Stimulated activated CD4-positive, alpha-beta T cell treated with anti-CD3 and anti-CD28 coated beads, Interleukin-4, amount 100 ng/mL, for 24 hours (primary cell): ENCODE results near the gene SIMC1.

ENCODE experiments used
- DNase-seq: peaks from one replicate; pipeline ENCODE4 v3.0.0-alpha.2; 2020

Gene SIMC1

DNA sequence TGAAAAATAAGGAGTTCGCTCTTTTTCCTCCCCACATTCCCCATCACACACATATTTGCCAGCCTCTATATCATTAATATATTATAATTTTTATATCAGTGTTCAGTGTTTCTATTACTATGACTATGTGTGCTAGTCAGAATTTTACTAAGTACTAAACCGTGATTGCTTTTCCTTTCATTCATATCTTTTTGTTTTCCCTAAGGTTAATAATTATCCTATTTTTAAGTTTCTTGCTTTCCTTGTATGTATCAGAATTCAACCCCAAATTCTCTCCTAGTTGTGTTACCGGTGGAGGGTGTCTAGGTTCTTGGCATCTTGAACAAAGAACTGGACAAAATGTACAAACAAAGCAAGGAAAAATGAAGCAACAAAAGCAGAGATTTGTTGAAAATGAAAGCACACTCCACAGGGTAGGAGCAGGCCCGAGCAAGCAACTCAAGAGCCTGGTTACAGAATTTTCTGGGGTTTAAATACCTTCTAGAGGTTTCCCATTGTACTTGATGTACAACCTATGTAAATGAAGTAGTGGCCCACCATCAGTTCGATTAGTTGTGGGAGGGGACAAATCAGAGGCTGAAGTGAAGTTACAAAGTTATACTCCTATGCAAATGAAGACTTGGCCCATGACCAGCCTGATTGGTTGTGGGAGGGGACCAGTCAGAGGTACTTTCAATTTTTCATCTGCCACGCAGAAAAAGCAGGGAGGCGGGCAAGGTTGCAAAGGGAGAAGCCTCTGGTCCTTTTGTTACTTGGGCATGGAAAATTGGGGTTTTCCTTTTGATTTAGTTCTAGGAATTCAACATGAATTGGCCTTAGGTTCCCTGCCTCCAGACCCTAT, 79.5 kb downstream of the SIMC1 start:
- no peak for DNase-seq

DNA sequence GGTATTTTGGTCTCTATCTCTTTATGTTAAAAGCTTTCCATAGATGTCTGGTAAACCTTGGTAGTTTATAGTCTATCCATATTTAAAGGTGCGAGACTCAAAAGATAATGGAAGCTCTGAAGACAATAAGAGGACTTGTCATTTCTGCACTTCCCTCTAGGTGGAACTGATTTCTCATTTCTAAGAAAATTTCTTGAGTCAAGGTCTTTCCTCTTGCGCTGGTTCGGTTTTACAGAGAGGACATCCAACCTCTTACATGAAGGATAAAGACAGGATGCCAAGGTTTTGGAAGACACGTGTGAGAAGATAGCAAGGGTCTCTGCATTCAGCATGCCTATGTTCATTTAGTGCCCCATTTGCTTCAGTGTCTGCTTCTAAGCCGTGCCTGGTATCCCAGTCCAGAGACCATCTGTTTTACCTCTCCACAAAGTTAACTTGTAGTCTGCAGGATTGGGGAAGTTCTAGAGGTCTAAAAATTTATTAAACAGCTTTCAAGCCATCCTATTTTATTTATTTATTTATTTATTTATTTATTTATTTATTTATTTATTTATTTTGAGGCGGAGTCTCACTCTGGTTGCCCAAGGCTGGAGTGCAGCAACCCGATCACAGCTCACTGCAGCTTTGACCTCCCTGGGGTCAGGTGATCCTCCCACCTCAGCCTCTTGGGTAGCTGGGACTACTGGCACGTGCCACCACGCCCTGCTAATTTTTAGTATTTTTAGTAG, 81.8 kb downstream of the SIMC1 start:
- no peak for DNase-seq

DNA sequence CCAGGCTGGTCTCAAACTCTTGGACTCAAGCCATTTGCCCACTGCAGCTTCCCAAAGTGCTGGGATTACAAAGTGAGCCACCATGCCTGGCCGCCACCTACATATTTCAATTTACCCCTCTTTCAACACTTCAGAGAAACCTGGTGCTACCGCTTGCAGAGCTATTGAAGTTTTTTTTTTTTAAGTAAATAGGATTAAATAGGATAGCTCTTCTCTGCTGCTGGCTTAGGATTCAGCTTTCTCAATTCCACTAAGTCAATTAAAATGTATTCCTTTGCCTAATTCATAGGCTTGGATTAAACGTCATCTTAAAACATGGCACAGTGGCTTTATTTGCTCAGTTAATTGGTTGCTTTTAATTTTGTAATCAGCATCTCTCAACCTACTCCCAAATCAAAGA, 82.4 kb downstream of the SIMC1 start:
- DNase-seq = no peak

DNA sequence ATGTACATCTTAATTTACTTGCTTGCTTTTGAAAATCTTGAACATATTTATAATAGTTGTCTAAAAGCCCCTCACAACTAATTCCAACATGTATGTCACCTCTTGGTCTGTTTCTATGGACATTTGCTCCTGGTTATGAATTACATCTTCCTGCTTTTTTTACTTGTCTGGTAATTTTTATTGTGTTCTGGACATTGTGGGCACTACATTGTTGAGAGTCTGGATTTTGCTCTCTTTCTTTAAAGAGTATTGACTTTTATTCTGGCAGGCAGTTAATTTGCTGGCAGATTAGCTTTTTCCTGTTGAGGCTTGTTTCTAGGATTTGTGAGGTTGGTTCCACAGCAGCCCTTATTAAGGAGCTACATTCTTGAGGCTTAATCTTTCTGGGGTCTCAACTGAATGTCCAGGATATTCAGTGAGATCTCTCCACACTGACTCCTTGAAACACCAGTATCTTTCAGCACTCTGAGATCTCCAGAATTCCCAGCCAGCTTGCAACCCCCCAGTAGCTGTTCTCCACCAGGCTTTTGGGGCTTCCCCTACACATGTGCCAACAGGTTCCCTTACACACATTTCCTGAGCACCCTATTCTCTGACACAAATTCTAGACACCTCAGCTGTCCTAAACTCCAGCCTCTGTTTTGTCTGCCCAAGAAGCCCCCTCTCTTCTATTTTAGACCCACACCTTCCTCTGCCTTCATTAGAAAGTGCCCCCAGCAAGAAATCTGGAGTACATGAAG, 96.0 kb downstream of the SIMC1 start:
- no peak for DNase-seq

DNA sequence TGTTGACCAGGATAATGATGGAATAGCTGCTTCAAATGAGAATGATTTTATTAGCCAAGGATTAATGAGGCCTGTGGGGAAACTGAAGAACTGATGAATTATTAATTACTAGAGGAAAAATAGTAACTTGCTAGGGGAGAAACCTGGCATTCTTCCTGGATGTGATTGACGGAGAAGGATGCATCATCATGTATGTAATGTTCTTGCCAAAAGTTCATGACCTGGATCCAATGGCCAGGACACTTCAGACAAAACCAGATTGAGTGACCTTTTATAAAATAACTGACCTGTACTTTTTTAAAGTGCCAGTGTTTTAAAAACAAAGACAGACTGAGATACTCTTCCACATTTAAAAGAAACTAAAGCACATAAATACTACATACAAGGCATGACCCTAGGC, 99.7 kb downstream of the SIMC1 start:
- no peak for DNase-seq

DNA sequence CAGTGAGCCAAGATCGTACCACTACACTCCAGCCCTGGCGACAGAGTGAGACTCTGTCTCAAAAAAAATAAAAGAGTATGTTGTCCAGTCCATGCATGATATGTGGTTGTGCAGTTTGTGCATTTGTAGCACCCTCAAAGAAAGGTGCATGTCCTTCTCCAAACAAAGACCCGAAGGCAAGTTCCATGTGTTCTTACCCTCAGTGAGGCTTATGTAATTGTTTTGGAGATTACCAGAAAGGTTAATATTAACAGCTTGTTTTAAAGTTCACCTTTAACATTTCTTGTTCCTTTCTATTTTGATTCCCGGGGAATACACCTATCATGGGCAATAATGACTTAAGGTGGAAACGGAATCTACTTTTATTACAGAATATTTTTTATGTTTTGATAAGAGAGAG, 101.1 kb downstream of the SIMC1 start:
- no peak for DNase-seq

DNA sequence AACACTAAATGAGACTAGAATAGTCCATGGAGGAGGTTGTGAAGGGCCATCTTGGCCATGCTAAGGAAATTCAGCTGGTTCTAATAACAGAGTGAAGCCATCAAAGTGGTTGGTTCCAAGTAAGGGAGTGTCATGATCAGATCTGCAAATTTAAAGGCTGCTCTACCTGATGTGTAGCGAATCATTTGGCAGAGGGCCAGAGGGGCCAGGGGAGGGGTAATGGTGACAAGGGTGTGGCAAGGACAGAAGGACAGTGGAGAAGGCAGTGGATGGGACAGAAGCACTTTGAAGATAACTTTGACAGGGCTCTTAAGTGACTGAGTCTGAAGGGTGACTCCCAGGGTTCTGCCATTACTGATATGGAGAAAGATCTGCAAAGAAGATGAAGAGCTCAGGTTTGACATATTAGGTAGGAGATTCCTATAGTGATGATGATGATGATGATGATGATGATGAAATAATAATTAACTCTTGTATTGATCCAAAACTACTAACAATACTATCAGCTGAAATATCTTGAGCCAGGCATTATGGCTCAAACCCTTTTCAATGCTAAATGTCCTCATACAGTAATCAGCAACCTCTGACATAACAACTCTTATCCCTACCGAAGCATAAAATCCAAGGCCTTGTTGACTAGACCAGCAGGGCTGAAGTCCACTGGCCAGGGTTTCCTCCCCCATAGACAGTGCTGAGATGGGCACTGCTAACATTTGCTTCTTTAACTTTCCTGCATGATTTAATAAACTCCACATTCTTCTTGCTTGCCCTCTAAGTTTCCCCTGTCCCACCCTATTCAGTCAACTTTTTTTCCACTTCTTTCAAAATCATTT, 103.3 kb downstream of the SIMC1 start:
- DNase-seq = no peak

DNA sequence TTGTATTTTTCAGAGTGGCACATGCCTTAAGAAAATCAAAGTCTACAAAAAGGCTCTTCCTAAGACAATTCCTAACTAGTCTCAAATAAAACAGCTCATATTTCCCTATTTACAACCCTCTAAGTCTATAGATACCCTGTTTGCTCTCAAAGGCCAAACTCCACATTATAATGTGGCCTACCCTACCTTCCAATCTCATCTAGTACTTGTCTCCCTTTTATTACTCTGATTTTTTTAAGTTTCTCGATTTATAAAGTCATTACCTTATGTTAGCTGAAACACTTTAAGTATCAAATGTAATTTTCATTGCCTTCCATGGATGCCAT, 103.9 kb downstream of the SIMC1 start:
- DNase-seq = no peak

DNA sequence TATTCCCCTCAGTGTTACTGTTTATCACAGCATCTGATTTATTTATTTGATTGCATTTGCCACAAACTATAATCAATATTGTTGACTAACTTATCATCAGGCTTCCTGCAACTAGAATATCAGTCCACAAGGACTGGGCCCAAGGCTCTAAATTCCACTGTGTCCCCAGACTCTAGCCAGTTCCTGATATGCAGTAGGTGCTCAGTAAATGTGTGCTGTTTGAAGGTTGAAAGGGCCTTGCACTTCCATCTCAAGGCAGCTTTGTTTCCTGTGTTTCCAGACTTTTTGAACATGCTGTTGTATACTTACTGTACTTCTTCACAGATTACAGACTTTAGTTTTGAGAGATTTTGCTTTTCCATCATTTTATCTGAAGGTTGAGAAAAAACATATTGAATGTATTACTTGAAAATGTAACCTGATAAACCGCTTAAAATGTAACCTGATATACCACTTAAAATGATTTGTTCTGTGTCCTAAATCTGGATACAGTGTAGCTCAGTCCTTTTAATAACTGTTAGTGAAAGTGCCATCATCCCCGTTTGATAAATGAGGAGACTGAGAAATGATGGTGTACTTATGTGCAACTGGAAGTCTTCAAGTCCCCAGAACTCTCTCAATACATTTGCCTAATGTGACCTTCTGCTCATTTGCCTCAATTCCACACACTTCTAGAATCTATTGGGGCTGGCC, 104.7 kb downstream of the SIMC1 start:
- no peak for DNase-seq

DNA sequence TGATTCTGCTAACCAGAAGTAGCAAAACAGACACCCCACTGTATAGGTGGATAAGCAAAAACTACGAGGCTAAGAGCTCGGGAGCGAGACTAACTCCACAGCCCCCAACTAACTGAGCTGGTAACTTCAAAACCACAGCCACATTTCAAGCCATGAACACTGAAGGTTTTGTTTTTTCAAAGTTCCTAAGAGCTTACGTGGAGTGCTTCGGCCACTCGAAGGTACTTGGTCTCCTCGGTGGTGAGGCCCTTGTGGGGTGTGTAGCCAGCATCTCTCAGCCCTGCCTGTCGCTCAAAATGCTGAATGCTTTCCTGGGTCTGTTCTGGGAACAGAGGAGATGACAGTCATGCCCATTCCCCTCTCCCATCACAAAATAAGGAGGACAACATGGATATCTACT, 112.2 kb downstream of the SIMC1 start:
- no peak for DNase-seq

DNA sequence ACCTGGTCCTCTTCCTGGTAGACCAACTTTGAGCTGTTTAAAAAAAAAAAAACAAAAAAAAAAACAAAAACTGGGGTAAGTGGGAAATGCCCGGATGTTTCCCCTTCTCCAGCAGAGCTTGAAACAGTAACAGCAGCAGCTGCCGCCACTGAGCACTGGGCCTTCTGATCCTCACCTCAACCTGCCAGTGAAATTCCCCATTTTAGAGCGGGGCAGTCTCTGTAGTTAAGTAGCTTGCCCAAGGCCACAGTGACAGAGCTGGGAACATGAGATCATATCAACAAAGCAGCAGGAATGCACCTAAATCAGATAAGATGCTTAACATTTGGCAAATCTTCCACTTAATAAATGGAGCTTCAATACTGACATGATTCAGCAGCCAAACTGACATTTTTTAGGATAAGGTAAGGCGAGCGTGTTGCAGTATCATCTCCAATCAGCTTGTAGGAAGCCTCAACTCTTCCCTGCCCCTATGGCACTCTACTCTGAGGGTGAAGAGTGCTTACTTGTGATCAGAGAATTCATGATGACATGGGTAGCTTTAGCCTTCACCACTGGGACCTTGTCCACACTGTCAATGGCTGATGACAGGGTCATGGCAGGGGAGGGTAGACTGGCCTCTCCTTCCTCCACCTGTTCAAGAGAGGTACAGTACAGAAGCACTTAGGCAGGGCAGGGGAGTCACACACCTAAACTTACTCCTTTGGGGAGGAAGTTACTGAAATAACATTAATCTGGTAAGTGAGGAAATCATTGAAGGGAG, 114.1 kb downstream of the SIMC1 start:
- DNase-seq = no peak

DNA sequence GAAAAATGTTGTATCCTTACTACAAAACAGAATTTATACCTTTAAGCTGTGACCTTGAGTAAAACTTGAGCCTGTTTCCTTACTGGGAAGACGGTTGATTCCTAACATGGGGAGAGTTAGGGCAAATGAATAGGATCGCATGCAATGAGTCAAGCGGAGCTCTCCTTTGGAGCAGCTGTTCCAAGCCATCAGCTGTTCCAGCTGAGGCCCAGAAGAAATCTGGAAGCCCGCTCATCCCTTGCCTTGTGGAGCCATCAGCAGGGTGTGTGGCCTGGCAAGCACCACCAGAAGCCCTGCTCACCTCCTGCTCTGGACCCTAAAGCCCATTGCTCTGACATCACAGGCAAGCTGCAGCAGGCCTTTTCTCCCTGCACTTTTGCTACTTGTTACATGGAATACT, 115.3 kb downstream of the SIMC1 start:
- no peak for DNase-seq

DNA sequence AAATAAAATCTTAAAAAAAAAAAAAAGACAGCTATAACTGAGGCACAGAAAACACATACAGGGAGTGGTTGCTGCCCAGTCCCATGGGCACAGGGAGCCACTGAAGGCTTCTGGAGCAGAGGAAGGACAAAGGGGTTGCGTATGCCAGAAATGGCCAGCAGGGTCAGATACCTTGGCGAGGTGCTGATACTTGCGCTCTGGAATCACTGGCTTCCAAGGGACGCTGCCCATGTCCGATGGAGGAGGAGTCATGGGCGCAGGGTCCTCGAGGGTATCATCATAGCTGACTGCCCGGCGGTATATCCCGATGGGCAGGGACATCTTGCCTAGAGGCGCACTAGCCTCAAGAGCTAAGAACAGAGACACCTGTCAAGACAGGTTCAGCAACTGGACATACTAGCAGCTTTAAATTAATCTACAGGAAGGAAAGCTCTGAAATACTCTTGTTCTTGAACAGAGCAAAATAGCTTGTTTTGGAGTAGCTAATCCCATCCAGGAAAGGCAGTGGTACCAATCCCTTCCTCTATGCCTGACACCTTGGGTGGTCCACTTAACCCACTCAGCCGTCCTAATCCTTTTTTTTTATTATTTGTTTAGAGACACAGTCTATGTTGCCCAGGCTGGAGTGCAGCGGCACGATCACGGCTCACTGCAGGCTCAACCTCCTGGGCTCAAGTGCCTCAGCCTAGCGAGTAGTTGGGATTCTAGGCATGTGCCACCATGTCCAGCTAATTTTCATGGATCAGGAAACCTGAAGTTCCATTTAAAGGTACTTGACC, 117.4 kb downstream of the SIMC1 start:
- no peak for DNase-seq

DNA sequence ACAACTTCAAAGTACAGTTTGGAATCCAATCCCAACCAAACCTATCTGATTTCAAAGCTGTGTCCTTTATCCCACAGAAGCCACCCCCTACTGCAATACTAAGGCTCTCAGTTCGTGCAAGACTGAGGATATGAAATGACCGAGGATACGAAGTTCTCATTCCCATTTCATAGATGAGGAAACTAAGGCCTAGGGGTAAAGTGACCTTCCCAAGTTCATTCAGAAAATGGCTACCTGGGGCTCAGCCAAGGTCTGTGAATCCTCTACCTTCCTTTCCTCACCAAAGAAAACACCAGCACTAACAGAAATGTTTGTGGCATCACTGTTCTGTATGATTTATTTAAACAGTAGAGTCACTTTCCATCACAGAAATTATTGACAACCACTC, 117.9 kb downstream of the SIMC1 start:
- no peak for DNase-seq

DNA sequence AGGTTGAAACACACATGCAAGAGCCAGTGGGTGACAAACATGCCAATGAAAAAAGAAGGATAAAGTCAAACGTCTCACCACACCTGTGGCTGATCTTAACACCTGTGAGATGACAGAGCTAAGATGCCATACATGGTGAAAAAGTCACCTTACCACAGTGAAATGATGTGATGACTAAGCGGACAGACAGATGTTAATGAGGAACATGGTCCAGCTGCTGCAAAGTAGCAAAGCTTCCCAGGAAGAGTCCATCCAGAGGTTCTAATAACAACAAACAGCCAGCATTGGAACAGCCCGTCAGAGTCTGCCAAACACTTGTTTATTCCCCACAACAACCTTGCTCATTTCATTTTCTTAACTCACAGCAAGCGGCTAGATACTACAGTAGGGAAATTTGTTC, 121.4 kb downstream of the SIMC1 start:
- DNase-seq = no peak

DNA sequence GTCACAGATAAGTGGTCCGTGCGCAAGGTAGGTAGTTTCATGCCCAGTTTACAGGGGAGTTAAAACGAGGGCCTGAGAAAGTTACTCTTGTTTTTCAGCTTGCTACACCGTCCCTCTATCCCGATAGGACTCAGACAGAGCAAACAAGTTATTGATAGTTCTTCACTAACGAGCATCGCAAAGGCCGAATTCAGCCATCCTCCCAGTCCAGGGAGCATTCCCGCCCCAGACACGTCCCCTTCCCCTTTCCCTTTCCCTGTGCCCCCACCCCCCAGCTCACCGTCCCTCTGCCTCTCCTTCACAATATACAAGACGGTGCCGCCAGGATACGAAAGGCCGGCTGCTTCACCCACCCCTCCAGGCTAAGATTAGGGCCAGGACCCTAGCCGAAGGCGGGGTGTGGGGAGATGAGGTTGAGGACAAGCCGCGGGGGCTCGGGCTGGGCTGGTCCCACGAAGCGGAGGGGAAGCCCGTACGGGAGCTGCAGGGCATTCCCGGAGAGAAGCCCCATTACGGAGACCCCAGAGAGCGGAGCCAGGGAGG, 122.7 kb downstream of the SIMC1 start:
- no peak for DNase-seq

DNA sequence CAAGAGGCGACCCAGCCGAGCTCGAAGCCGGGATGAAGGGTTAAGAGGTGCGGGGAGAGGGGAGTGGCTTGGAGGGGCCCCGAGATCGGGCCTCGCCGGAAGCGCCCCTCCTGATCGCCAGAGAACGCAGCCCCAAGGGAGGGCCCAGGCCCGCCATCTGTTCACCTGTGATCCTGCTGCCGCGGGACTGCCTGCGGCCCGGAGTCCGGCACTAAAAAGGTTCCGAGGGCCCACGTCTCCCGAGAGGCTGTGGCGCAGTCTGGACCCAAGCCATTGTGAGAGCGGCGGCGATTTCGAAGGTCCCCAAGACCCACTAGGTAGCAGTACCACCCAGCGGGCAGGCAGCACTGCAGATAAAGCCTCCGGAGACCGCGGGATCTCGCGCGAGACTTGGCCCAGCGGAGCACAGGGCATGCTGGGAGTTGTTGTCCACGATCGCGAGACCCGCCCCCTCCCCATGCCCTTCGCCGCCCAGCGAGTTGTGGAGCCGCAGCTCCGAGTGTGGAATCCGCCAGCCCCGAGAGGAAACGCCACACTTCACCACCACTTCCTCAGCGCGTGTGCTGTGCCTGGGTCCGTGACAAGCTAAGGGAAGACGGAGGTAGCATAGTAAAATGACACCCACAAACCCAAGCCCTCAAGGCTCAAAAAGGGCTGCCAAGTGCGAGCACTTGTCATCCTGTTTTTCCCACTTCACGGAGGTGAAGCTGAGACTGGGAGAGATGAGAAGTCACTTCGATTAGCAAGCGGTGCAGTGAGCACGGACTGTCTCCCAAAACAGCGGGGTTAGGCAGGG, 123.4 kb downstream of the SIMC1 start, which contains the start of gene KIAA1191:
KIAA1191 (minus strand) TSS at position 328 of the 796 bp plus-strand sequence. CDS start 2,256 bp downstream, outside the sequence.
- DNase-seq = peak; percentile 95

DNA sequence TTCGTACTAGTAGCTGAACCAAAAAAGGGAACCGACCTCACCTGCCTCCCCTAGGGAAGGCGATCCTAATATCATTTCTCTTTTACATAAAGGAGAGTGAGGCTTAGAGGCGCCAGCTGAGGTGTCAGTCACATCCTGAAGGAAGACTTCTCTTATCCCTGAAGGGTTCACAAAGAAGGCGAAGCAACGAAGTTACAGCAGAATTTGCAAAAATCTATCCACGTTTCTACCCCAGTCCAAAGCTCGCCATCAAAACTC, 123.9 kb downstream of the SIMC1 start:
- no peak for DNase-seq

DNA sequence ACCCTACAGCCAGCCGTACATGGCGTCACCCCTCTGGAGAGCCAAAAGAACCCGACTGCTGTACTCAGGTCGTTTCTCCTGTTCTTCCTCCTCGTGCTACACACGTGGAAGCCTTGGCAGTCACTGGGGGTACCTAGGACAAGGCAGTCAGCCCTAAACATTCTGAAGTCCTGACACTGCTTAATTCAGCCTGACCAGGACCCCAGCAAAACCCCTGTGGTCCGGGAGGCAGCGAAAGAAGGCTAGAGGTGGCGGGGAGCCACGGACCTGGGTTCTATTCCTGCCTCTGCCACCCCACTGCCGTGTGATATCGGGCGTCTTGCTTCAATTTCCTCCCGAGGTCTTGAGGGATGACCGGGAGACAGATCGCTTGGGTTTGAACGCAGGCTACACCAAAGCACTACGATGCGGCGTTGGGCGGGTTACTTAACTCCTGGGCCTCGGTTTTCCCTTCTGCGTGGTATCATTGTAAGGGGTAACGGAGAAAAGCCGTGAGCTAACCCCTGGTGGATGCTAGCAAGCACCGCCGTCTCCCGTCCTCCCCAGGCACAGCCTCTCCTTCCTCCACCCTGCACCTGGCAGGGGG, 126.6 kb downstream of the SIMC1 start:
- DNase-seq = no peak
